Activated T-helper 2 cell treated with anti-CD3 and anti-CD28 coated beads, Interferon-gamma antibody, Interleukin-2, Interleukin-4, amounts not matched to agents 10 μg/mL and 5 μg/mL and 100 μg/mL, durations not matched to agents 14 hours and 24 hours and 36 hours (primary cell): ENCODE measurements around the gene TMEM233. TPM values are rescaled to one million over a fixed set of nuclear protein-coding genes. Genes with fewer than 3 reads are reported as not detected.
"Not testable (repeated sequence)": the region's sequence is repeated elsewhere in the genome, so short reads cannot be mapped to it uniquely, and the experiment has no call there.

Experiments
- DNase-seq: peaks from one replicate; pipeline ENCODE4 v3.0.0; 2021; ENCODE audit warnings: low spot score
- H3K27ac Mint-ChIP-seq: one replicate; pipeline ENCODE4 v1.8.0; 2021; ENCODE audit warnings: mixed read lengths
- H3K27me3 Mint-ChIP-seq: one replicate; pipeline ENCODE4 v1.8.0; 2021; ENCODE audit warnings: low read depth, mixed read lengths
- H3K36me3 Mint-ChIP-seq: one replicate; pipeline ENCODE4 v1.8.0; 2021; ENCODE audit warnings: low read depth, mixed read lengths
- H3K4me1 Mint-ChIP-seq: one replicate; pipeline ENCODE4 v1.8.0; 2021; ENCODE audit warnings: low read depth, mixed read lengths
- H3K4me3 Mint-ChIP-seq: one replicate; pipeline ENCODE4 v1.8.0; 2021; ENCODE audit warnings: low read depth, mild to moderate bottlenecking, moderate library complexity, mixed read lengths
- H3K9me3 Mint-ChIP-seq: one replicate; pipeline ENCODE4 v1.8.0; 2021; ENCODE audit warnings: mixed read lengths
- intact Hi-C: fragments of 100-400 bp; cut with micrococcal nuclease; formaldehyde crosslinking; loops from one replicate; pipeline ENCODE4 v1.15.1; 2023
- total RNA-seq: library from RNA; stranded (reverse); gene quantifications from 2 replicates; pipeline ENCODE4 v1.2.3, GENCODE V29; 2022

The TMEM233 gene
- total RNA-seq, 1 donor from 2014 or later = not detected

GRCh38 chr12:119615518-119616475 lies 22.2 kb downstream of the TMEM233 start:
- no peak overlapping the region for H3K4me3 Mint-ChIP-seq
- no peaks in the 10 kb centered on the region for H3K36me3 Mint-ChIP-seq
- no peak for DNase-seq
- H3K4me1 Mint-ChIP-seq = no peaks in the 10 kb centered on the region
- no peak overlapping the region for H3K27ac Mint-ChIP-seq
- H3K27me3 Mint-ChIP-seq = no peaks in the 10 kb centered on the region
- intact Hi-C loops = no loop called here
- peaks cover 12% of the 10 kb centered on the region for H3K9me3 Mint-ChIP-seq

- H3K27ac Mint-ChIP-seq, H3K36me3 Mint-ChIP-seq, intact Hi-C loops, H3K4me1 Mint-ChIP-seq, DNase-seq, H3K4me3 Mint-ChIP-seq: not testable (repeated sequence)
- Mint-ChIP-seq H3K9me3 (peaks cover 12% of the 10 kb centered on the region), H3K27me3 (peaks cover 12% of the 10 kb centered on the region)
Observed at GRCh38 chr12:119618328-119618896, 24.8 kb downstream of the TMEM233 start.

- Mint-ChIP-seq H3K4me1 (peaks cover 1% of the 10 kb centered on the region), H3K9me3 (peaks cover 12% of the 10 kb centered on the region), H3K36me3 (no peaks in the 10 kb centered on the region), H3K4me3 (no peak overlapping the region), H3K27me3 (peaks cover 12% of the 10 kb centered on the region), H3K27ac (no peak overlapping the region)
- intact Hi-C loops = no loop called here
- no peak for DNase-seq
Observed at GRCh38 chr12:119620490-119620889, 26.9 kb downstream of the TMEM233 start.

- H3K4me1 Mint-ChIP-seq = peaks cover 1% of the 10 kb centered on the region
- intact Hi-C loops = no loop called here
- no peak overlapping the region for H3K4me3 Mint-ChIP-seq
- DNase-seq = no peak
- peaks cover 12% of the 10 kb centered on the region for H3K9me3 Mint-ChIP-seq
- no peaks in the 10 kb centered on the region for H3K36me3 Mint-ChIP-seq
- H3K27me3 Mint-ChIP-seq = peaks cover 12% of the 10 kb centered on the region
- H3K27ac Mint-ChIP-seq = no peak overlapping the region
Observed at GRCh38 chr12:119621878-119622277, 28.3 kb downstream of the TMEM233 start.

- no peak overlapping the region for H3K4me3 Mint-ChIP-seq
- no peaks in the 10 kb centered on the region for H3K9me3 Mint-ChIP-seq
- no peak for DNase-seq
Observed at GRCh38 chr12:119624966-119625365, 31.4 kb downstream of the TMEM233 start.

GRCh38 chr12:119627019-119627643 lies 33.6 kb downstream of the TMEM233 start:
- intact Hi-C loops = no loop called here
- peaks cover 10% of the 10 kb centered on the region for H3K27me3 Mint-ChIP-seq

More at GRCh38 chr12:119624966-119625365, 31.4 kb downstream of the TMEM233 start:
- peaks cover 12% of the 10 kb centered on the region for H3K27me3 Mint-ChIP-seq
- no peaks in the 10 kb centered on the region for H3K36me3 Mint-ChIP-seq
- no peak overlapping the region for H3K27ac Mint-ChIP-seq
- H3K4me1 Mint-ChIP-seq = peaks cover 1% of the 10 kb centered on the region
- intact Hi-C loops = no loop called here

GRCh38 chr12:119627686-119628085 lies 34.1 kb downstream of the TMEM233 start:
- Mint-ChIP-seq H3K27me3 (peaks cover 9% of the 10 kb centered on the region), H3K4me1 (no peaks in the 10 kb centered on the region), H3K36me3 (no peaks in the 10 kb centered on the region), H3K4me3 (no peak overlapping the region), H3K27ac (no peak overlapping the region), H3K9me3 (no peaks in the 10 kb centered on the region)
- intact Hi-C loops = no loop called here
- no peak for DNase-seq

More at GRCh38 chr12:119627019-119627643, 33.6 kb downstream of the TMEM233 start:
- no peak for DNase-seq
- Mint-ChIP-seq H3K36me3 (no peaks in the 10 kb centered on the region), H3K9me3 (no peaks in the 10 kb centered on the region), H3K27ac (no peak overlapping the region), H3K4me3 (no peak overlapping the region), H3K4me1 (peaks cover 1% of the 10 kb centered on the region)

GRCh38 chr12:119630223-119630780 lies 36.7 kb downstream of the TMEM233 start:
- Mint-ChIP-seq H3K36me3 (no peaks in the 10 kb centered on the region), H3K4me3 (no peak overlapping the region), H3K27ac (no peak overlapping the region), H3K4me1 (no peaks in the 10 kb centered on the region), H3K27me3 (peaks cover 8% of the 10 kb centered on the region), H3K9me3 (no peaks in the 10 kb centered on the region)
- intact Hi-C loops = no loop called here
- no peak for DNase-seq

- Mint-ChIP-seq H3K9me3 (no peaks in the 10 kb centered on the region), H3K4me3 (no peak overlapping the region)
- no peak for DNase-seq
Observed at GRCh38 chr12:119630962-119631550, 37.5 kb downstream of the TMEM233 start.

GRCh38 chr12:119631930-119632678 lies 38.5 kb downstream of the TMEM233 start:
- intact Hi-C loops = no loop called here
- no peaks in the 10 kb centered on the region for H3K36me3 Mint-ChIP-seq
- no peak overlapping the region for H3K27ac Mint-ChIP-seq

More at GRCh38 chr12:119630962-119631550, 37.5 kb downstream of the TMEM233 start:
- no peaks in the 10 kb centered on the region for H3K4me1 Mint-ChIP-seq
- H3K36me3 Mint-ChIP-seq = no peaks in the 10 kb centered on the region
- H3K27me3 Mint-ChIP-seq = peaks cover 13% of the 10 kb centered on the region
- no peak overlapping the region for H3K27ac Mint-ChIP-seq
- intact Hi-C loops = no loop called here

GRCh38 chr12:119634743-119635142 lies 41.2 kb downstream of the TMEM233 start:
- H3K4me1 Mint-ChIP-seq = no peaks in the 10 kb centered on the region
- H3K9me3 Mint-ChIP-seq = no peaks in the 10 kb centered on the region
- H3K27ac Mint-ChIP-seq = no peak overlapping the region

More at GRCh38 chr12:119631930-119632678, 38.5 kb downstream of the TMEM233 start:
- no peak for DNase-seq
- peaks cover 16% of the 10 kb centered on the region for H3K27me3 Mint-ChIP-seq
- no peak overlapping the region for H3K4me3 Mint-ChIP-seq
- no peaks in the 10 kb centered on the region for H3K9me3 Mint-ChIP-seq
- no peaks in the 10 kb centered on the region for H3K4me1 Mint-ChIP-seq

GRCh38 chr12:119642986-119643385 lies 49.4 kb downstream of the TMEM233 start:
- DNase-seq = no peak
- H3K27ac Mint-ChIP-seq = no peak overlapping the region
- no peaks in the 10 kb centered on the region for H3K36me3 Mint-ChIP-seq
- intact Hi-C loops = no loop called here
- H3K4me3 Mint-ChIP-seq = no peak overlapping the region
- peaks cover 2% of the 10 kb centered on the region for H3K4me1 Mint-ChIP-seq
- H3K27me3 Mint-ChIP-seq = peaks cover 13% of the 10 kb centered on the region
- H3K9me3 Mint-ChIP-seq = no peaks in the 10 kb centered on the region

More at GRCh38 chr12:119634743-119635142, 41.2 kb downstream of the TMEM233 start:
- peaks cover 22% of the 10 kb centered on the region for H3K27me3 Mint-ChIP-seq
- no peaks in the 10 kb centered on the region for H3K36me3 Mint-ChIP-seq
- no peak for DNase-seq
- no peak overlapping the region for H3K4me3 Mint-ChIP-seq
- intact Hi-C loops = no loop called here
